Measurements from ENCODE around the gene ZMYM2. TPM values are rescaled to one million over a fixed set of nuclear protein-coding genes. Genes with fewer than 3 reads are reported as not detected.

Gene ZMYM2
- total and polyA plus RNA-seq, 2 of the 13 experiments (the other 11 are each of a cell fraction or from before 2014, with no cell fraction given), result 22.4 to 40.8 TPM

DNA sequence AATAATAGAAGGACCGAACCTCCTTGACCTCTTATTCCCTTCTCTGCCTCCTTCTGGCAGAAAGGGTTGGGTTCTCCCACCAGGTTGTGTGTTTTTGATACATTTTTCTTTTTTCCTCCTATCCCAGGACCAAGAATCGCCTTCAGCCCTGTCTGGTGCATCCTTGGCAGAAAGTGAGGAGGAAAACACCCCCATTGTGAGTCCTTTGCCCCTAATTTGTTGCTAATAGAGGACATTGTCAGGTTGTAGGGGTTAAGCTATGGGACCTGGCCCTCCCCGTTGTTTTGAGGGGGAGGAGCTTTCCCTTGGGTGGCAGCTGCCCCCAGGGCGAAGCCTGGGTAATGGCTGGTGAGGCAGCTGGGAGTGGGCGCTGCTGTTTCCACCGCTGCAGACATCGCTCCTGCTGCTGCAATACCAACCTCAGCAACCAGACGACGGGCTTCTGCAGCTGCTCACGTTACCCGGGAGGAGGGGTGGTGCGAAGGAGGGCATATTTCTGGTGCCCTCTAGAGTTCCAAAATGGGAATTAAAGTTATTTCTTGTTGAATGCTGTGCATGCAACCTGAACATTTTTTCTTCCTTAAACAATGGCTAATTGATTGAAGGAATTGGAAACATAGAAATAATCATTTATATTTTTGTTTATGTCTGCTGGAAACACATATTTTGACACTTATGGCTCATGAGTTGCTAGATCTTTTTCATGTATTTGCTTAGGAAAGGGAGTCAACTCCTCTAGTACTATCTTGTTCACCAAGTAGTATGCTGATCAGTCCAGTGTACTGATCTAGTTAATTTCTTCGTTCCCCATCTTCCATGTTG, 1.5 kb downstream of the ZMYM2 start (continued):
- TF ChIP-seq SRSF9 (IDR thresholded peaks at IDR 0.05; ENCODE audit: borderline replicate concordance, insufficient read depth, low read depth, low read length, poor library complexity, severe bottlenecking) (no peak), ZNF781 (CRISPR knock-in tag; IDR thresholded peaks at IDR 0.05; ENCODE audit: borderline replicate concordance, not compliant biosample characterization) (no peak), TGIF2 (CRISPR knock-in tag; IDR thresholded peaks at IDR 0.05) (peak; percentile 68), GATAD2A (CRISPR knock-in tag; IDR thresholded peaks at IDR 0.05) (peak; percentile 49; the same call in 1 of the 2 replicates), RNF2 (conservative IDR thresholded peaks at IDR 0.05; ENCODE audit: low read depth) (no peak), HOXA3 (CRISPR knock-in tag; IDR thresholded peaks at IDR 0.05) (peak; percentile 56; the same call in 1 of the 2 replicates), POLR2A (IDR thresholded peaks at IDR 0.05; ENCODE audit: insufficient read depth in 1 of 2, low read depth in 2 of 2, low read length in 2 of 2) (peak in 1 of 2 experiments; percentile 44; a peak in 1 of 4 replicates), ZNF768 (CRISPR knock-in tag; IDR thresholded peaks at IDR 0.05) (peak; percentile 48; the same call in 1 of the 2 replicates), THAP11 (CRISPR knock-in tag; IDR thresholded peaks at IDR 0.05) (0 out of 2 replicates have a peak, but pooled peaks have one; percentile 7), CEBPG (CRISPR knock-in tag; IDR thresholded peaks at IDR 0.05) (peak; percentile 60), FOXA1 (IDR thresholded peaks at IDR 0.05) (no peak), FOXA1 (CRISPR knock-in tag; IDR thresholded peaks at IDR 0.05) (no peak), ELF1 (CRISPR knock-in tag; IDR thresholded peaks at IDR 0.05) (no peak), KDM2A (CRISPR knock-in tag; IDR thresholded peaks at IDR 0.05; ENCODE audit: borderline replicate concordance, low read depth) (peak; percentile 65; the same call in 1 of the 2 replicates), ZNF296 (CRISPR knock-in tag; conservative IDR thresholded peaks at IDR 0.05) (no peak), TEAD3 (CRISPR knock-in tag; optimal IDR thresholded peaks at IDR 0.05; ENCODE audit: borderline replicate concordance) (peak; percentile 43)
- TF ChIP-seq, protein P1, sequence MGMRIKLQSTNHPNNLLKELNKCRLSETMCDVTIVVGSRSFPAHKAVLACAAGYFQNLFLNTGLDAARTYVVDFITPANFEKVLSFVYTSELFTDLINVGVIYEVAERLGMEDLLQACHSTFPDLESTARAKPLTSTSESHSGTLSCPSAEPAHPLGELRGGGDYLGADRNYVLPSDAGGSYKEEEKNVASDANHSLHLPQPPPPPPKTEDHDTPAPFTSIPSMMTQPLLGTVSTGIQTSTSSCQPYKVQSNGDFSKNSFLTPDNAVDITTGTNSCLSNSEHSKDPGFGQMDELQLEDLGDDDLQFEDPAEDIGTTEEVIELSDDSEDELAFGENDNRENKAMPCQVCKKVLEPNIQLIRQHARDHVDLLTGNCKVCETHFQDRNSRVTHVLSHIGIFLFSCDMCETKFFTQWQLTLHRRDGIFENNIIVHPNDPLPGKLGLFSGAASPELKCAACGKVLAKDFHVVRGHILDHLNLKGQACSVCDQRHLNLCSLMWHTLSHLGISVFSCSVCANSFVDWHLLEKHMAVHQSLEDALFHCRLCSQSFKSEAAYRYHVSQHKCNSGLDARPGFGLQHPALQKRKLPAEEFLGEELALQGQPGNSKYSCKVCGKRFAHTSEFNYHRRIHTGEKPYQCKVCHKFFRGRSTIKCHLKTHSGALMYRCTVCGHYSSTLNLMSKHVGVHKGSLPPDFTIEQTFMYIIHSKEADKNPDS (CRISPR knock-in tag; IDR thresholded peaks at IDR 0.05), result no peak
- TF ChIP-seq, protein P2, sequence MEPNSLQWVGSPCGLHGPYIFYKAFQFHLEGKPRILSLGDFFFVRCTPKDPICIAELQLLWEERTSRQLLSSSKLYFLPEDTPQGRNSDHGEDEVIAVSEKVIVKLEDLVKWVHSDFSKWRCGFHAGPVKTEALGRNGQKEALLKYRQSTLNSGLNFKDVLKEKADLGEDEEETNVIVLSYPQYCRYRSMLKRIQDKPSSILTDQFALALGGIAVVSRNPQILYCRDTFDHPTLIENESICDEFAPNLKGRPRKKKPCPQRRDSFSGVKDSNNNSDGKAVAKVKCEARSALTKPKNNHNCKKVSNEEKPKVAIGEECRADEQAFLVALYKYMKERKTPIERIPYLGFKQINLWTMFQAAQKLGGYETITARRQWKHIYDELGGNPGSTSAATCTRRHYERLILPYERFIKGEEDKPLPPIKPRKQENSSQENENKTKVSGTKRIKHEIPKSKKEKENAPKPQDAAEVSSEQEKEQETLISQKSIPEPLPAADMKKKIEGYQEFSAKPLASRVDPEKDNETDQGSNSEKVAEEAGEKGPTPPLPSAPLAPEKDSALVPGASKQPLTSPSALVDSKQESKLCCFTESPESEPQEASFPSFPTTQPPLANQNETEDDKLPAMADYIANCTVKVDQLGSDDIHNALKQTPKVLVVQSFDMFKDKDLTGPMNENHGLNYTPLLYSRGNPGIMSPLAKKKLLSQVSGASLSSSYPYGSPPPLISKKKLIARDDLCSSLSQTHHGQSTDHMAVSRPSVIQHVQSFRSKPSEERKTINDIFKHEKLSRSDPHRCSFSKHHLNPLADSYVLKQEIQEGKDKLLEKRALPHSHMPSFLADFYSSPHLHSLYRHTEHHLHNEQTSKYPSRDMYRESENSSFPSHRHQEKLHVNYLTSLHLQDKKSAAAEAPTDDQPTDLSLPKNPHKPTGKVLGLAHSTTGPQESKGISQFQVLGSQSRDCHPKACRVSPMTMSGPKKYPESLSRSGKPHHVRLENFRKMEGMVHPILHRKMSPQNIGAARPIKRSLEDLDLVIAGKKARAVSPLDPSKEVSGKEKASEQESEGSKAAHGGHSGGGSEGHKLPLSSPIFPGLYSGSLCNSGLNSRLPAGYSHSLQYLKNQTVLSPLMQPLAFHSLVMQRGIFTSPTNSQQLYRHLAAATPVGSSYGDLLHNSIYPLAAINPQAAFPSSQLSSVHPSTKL (CRISPR knock-in tag; IDR thresholded peaks at IDR 0.05), result peak; percentile 52
- TF ChIP-seq, protein P3, sequence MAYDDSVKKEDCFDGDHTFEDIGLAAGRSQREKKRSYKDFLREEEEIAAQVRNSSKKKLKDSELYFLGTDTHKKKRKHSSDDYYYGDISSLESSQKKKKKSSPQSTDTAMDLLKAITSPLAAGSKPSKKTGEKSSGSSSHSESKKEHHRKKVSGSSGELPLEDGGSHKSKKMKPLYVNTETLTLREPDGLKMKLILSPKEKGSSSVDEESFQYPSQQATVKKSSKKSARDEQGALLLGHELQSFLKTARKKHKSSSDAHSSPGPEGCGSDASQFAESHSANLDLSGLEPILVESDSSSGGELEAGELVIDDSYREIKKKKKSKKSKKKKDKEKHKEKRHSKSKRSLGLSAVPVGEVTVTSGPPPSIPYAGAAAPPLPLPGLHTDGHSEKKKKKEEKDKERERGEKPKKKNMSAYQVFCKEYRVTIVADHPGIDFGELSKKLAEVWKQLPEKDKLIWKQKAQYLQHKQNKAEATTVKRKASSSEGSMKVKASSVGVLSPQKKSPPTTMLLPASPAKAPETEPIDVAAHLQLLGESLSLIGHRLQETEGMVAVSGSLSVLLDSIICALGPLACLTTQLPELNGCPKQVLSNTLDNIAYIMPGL (CRISPR knock-in tag; IDR thresholded peaks at IDR 0.05; ENCODE audit: borderline replicate concordance in 1 of 2, low read depth in 1 of 2), result peak; percentile 80 to 90
- TF ChIP-seq, protein P4, sequence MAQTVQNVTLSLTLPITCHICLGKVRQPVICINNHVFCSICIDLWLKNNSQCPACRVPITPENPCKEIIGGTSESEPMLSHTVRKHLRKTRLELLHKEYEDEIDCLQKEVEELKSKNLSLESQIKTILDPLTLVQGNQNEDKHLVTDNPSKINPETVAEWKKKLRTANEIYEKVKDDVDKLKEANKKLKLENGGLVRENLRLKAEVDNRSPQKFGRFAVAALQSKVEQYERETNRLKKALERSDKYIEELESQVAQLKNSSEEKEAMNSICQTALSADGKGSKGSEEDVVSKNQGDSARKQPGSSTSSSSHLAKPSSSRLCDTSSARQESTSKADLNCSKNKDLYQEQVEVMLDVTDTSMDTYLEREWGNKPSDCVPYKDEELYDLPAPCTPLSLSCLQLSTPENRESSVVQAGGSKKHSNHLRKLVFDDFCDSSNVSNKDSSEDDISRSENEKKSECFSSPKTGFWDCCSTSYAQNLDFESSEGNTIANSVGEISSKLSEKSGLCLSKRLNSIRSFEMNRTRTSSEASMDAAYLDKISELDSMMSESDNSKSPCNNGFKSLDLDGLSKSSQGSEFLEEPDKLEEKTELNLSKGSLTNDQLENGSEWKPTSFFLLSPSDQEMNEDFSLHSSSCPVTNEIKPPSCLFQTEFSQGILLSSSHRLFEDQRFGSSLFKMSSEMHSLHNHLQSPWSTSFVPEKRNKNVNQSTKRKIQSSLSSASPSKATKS (CRISPR knock-in tag; IDR thresholded peaks at IDR 0.05), result no peak
